PC-3 (cell line): ENCODE results near the gene ZNF423.

ENCODE experiments used
- CTCF ChIP-seq: fragments of 300-600 bp; sonication (generic); conservative IDR thresholded peaks from 2 replicates; pipeline ENCODE4 v1.5.1; 2017; ENCODE audit warnings: antibody characterized with exemption, low read depth, mild to moderate bottlenecking, low read length
- EZH2phosphoT487 ChIP-seq: fragments of 300-600 bp; sonication (generic); IDR thresholded peaks from 2 replicates; pipeline ENCODE4 v1.6.1; 2018; ENCODE audit warnings: mild to moderate bottlenecking, antibody characterized with exemption, low read length, borderline replicate concordance

- no peak for TF ChIP-seq CTCF
- TF ChIP-seq EZH2phosphoT487 = no peak
These were observed 357.6 kb downstream of the ZNF423 start for GRCh38 chr16:49498264-49498663.
